HepG2 (cell line): ENCODE results near the gene RNF208. TPM values are rescaled to one million over a fixed set of nuclear protein-coding genes. Genes with fewer than 3 reads are reported as not detected.

Experiments used
- BATF2 ChIP-seq: sonication (generic); formaldehyde crosslinking; IDR thresholded peaks from 2 replicates; pipeline ENCODE4 v1.8.0; 2022; ENCODE audit warnings: mild to moderate bottlenecking, missing genetic modification reagents, moderate library complexity
- ELF4 ChIP-seq: sonication (generic); formaldehyde crosslinking; IDR thresholded peaks from 2 replicates; pipeline ENCODE4 v1.5.0; 2020; ENCODE audit warnings: missing genetic modification reagents, mild to moderate bottlenecking, moderate library complexity, borderline replicate concordance
- GABPA ChIP-seq, 2 experiments: IDR thresholded peaks; 2 replicates each; pipeline ENCODE4 v1.6.1; 2011 to 2016; ENCODE audit warnings: low read depth in 2 of 2, low read length in 1 of 2, missing biosample characterization in 1 of 2, missing genetic modification characterization in 1 of 2
- IRX3 ChIP-seq: sonication (generic); formaldehyde crosslinking; IDR thresholded peaks from 2 replicates; pipeline ENCODE4 v1.8.1; 2023; ENCODE audit warnings: mild to moderate bottlenecking, low read depth, missing genetic modification reagents, borderline replicate concordance
- KLF15 ChIP-seq: sonication (generic); formaldehyde crosslinking; IDR thresholded peaks from 2 replicates; pipeline ENCODE4 v1.8.1; 2023; ENCODE audit warnings: borderline replicate concordance, mild to moderate bottlenecking, inconsistent platforms, missing genetic modification reagents, mixed read lengths
- MAZ ChIP-seq, 2 experiments: sonication (generic) in 1 of 2; formaldehyde crosslinking in 1 of 2; IDR thresholded peaks; 2 replicates each; pipeline versions ENCODE4 v1.5.0 to v1.6.1; 2012 to 2020; ENCODE audit warnings: low read depth in 2 of 2, mild to moderate bottlenecking in 2 of 2, borderline replicate concordance in 1 of 2, improper control_type of control experiment in 1 of 2, low read length in 1 of 2, missing genetic modification reagents in 1 of 2, moderate library complexity in 1 of 2
- MBNL3 ChIP-seq: fragments of 250-450 bp; sonication (Bioruptor Pico); conservative IDR thresholded peaks from 2 replicates; pipeline ENCODE4 v1.8.0; 2022; ENCODE audit warnings: mild to moderate bottlenecking, inconsistent platforms
- PAWR ChIP-seq: sonication (generic); formaldehyde crosslinking; IDR thresholded peaks from 2 replicates; pipeline ENCODE4 v1.4.0; 2020; ENCODE audit warnings: missing genetic modification reagents, mild to moderate bottlenecking, borderline replicate concordance
- ZBTB20 ChIP-seq: sonication (generic); formaldehyde crosslinking; IDR thresholded peaks from 2 replicates; pipeline ENCODE4 v1.8.1; 2023; ENCODE audit warnings: missing genetic modification reagents, low read depth, mild to moderate bottlenecking, borderline replicate concordance
- ZFAT ChIP-seq: sonication (generic); formaldehyde crosslinking; conservative IDR thresholded peaks from 2 replicates; pipeline ENCODE4 v1.8.1; 2023; ENCODE audit warnings: missing genetic modification reagents, inconsistent platforms
- ZMAT5 ChIP-seq: sonication (generic); formaldehyde crosslinking; IDR thresholded peaks from 2 replicates; pipeline ENCODE4 v1.5.0; 2020; ENCODE audit warnings: mild to moderate bottlenecking, low read depth, missing genetic modification reagents, borderline replicate concordance
- ZNF207 ChIP-seq: fragments of 450-650 bp; IDR thresholded peaks from 2 replicates; pipeline ENCODE4 v1.6.1; 2016; ENCODE audit warnings: antibody characterized with exemption, borderline replicate concordance
- ZNF235 ChIP-seq: sonication (generic); formaldehyde crosslinking; IDR thresholded peaks from 2 replicates; pipeline ENCODE4 v1.8.1; 2023; ENCODE audit warnings: mild to moderate bottlenecking, missing genetic modification reagents, borderline replicate concordance
- ZNF446 ChIP-seq: sonication (generic); formaldehyde crosslinking; IDR thresholded peaks from 2 replicates; pipeline ENCODE4 v1.5.0; 2020; ENCODE audit warnings: mild to moderate bottlenecking, missing genetic modification reagents
- ZNF792 ChIP-seq: IDR thresholded peaks from 2 replicates; pipeline ENCODE4 v1.6.1; 2016
- polyA plus RNA-seq, 8 experiments: library from polyadenylated mRNA; depleted of rRNA in 3 of 8; stranded (reverse) in 7 of 8; unstranded in 1 of 8; fragments of >200 nt; fragmentation: Illumina TruSeq in 4 of 8; extraction: Trizol in 4 of 8; gene quantifications; 2 replicates each; pipeline versions ENCODE4 v1.2.1 to v1.2.3, GENCODE V29; 2011 to 2016; ENCODE audit warnings: low read depth in 4 of 8, missing spikeins in 1 of 8, mixed read lengths in 1 of 8; ENCODE audit not compliant: insufficient read depth in 1 of 8
- total RNA-seq, 5 experiments: library from RNA; depleted of rRNA; stranded (reverse); fragments of >200 nt; fragmentation: Illumina TruSeq; extraction: Trizol; gene quantifications; 2 replicates each; pipeline ENCODE4 v1.2.3, GENCODE V29; 2016; ENCODE audit warnings: low read depth in 1 of 5
- TF ChIP-seq, protein P1 (sequence below): IDR thresholded peaks from 2 replicates; pipeline ENCODE4 v1.6.1; 2018; ENCODE audit warnings: missing genetic modification reagents, mild to moderate bottlenecking, missing compliant biosample characterization
- TF ChIP-seq, protein P2 (sequence below): sonication (generic); formaldehyde crosslinking; IDR thresholded peaks from 2 replicates; pipeline ENCODE4 v1.8.1; 2023; ENCODE audit warnings: mild to moderate bottlenecking, moderate library complexity, missing genetic modification reagents
- TF ChIP-seq, protein P3 (sequence below): sonication (generic); formaldehyde crosslinking; IDR thresholded peaks from 2 replicates; pipeline ENCODE4 v1.4.0; 2020; ENCODE audit warnings: low read depth, mild to moderate bottlenecking, missing genetic modification reagents

Gene RNF208
- total and polyA plus RNA-seq, 2 of the 13 experiments (the other 11 are each of a cell fraction or from before 2014, with no cell fraction given): 1.6 to 2.1 TPM

- no peak for TF ChIP-seq ELF4 (CRISPR knock-in tag)
- TF ChIP-seq BATF2 (CRISPR knock-in tag): 0 out of 2 replicates have a peak, but pooled peaks have one; percentile 41
- peak; percentile 70; the same call in 1 of the 2 replicates for TF ChIP-seq ZNF235 (CRISPR knock-in tag)
- TF ChIP-seq ZMAT5 (CRISPR knock-in tag): no peak
- TF ChIP-seq GABPA (IDR thresholded peaks at IDR 0.05; ENCODE audit: low read depth, low read length): no peak
- TF ChIP-seq GABPA (CRISPR knock-in tag; IDR thresholded peaks at IDR 0.05; ENCODE audit: low read depth): peak; percentile 95
- TF ChIP-seq KLF15 (CRISPR knock-in tag): no peak
- TF ChIP-seq ZBTB20 (CRISPR knock-in tag): no peak
- TF ChIP-seq IRX3 (CRISPR knock-in tag): 0 out of 2 replicates have a peak, but pooled peaks have one; percentile 31
- TF ChIP-seq ZFAT (CRISPR knock-in tag): no peak
- TF ChIP-seq ZNF207: no peak
- TF ChIP-seq, protein P1, sequence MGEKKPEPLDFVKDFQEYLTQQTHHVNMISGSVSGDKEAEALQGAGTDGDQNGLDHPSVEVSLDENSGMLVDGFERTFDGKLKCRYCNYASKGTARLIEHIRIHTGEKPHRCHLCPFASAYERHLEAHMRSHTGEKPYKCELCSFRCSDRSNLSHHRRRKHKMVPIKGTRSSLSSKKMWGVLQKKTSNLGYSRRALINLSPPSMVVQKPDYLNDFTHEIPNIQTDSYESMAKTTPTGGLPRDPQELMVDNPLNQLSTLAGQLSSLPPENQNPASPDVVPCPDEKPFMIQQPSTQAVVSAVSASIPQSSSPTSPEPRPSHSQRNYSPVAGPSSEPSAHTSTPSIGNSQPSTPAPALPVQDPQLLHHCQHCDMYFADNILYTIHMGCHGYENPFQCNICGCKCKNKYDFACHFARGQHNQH: peak; percentile 76; the same call in 1 of the 2 replicates
- TF ChIP-seq, protein P2, sequence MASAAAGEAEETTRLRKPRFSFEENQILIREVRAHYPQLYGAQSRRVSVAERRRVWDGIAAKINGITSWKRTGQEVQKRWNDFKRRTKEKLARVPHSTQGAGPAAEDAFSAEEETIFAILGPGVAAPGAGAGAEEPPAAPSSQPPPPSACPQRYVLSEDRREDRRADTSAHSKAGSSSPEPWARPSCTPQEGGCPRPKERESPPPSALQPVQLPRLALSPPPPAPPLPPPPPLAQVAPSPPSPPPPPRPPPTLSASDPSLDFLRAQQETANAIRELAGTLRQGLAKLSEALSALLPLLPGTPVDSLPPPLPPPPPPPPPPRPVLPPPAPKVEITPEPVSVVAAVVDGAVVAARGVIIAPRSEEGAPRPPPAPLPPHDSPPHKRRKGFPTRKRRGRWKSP (CRISPR knock-in tag): no peak
- TF ChIP-seq MAZ (IDR thresholded peaks at IDR 0.05; ENCODE audit: borderline replicate concordance, low read depth, low read length): peak; percentile 79; the same call in 1 of the 2 replicates
- TF ChIP-seq MAZ (CRISPR knock-in tag; IDR thresholded peaks at IDR 0.05; ENCODE audit: low read depth): no peak
- no peak for TF ChIP-seq PAWR (CRISPR knock-in tag)
- no peak for TF ChIP-seq MBNL3
- peak; percentile 45; the same call in 1 of the 2 replicates for TF ChIP-seq ZNF446
- TF ChIP-seq, protein P3, sequence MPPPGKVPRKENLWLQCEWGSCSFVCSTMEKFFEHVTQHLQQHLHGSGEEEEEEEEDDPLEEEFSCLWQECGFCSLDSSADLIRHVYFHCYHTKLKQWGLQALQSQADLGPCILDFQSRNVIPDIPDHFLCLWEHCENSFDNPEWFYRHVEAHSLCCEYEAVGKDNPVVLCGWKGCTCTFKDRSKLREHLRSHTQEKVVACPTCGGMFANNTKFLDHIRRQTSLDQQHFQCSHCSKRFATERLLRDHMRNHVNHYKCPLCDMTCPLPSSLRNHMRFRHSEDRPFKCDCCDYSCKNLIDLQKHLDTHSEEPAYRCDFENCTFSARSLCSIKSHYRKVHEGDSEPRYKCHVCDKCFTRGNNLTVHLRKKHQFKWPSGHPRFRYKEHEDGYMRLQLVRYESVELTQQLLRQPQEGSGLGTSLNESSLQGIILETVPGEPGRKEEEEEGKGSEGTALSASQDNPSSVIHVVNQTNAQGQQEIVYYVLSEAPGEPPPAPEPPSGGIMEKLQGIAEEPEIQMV (CRISPR knock-in tag): no peak
- TF ChIP-seq ZNF792 (CRISPR knock-in tag): no peak
These were observed 16.6 kb downstream of the RNF208 start, which contains the start of the genes NDOR1 and TMEM203 (continued) for GRCh38 chr9:137205126-137206069.
